HEK293 (cell line): Measurements from ENCODE around the gene PLEKHH3.

Source experiments
- BCL11B ChIP-seq: fragments of 450-650 bp; formaldehyde crosslinking; IDR thresholded peaks from 2 replicates; pipeline ENCODE4 v1.5.1; 2016; ENCODE audit warnings: low read depth, missing biosample characterization, missing genetic modification characterization
- HOXA7 ChIP-seq: sonication (generic); formaldehyde crosslinking; IDR thresholded peaks from 2 replicates; pipeline ENCODE4 v1.8.1; 2022; ENCODE audit warnings: missing genetic modification reagents, borderline replicate concordance
- IKZF3 ChIP-seq: fragments of 450-650 bp; IDR thresholded peaks from 2 replicates; pipeline ENCODE4 v1.5.0; 2018; ENCODE audit warnings: missing biosample characterization, mild to moderate bottlenecking, missing genetic modification characterization, moderate library complexity
- RBAK ChIP-seq: fragments of 450-650 bp; formaldehyde crosslinking; IDR thresholded peaks from 2 replicates; pipeline ENCODE4 v1.5.1; 2016; ENCODE audit warnings: missing biosample characterization, missing genetic modification characterization
- TRIM28 ChIP-seq: IDR thresholded peaks from 2 replicates; pipeline ENCODE4 v1.6.1; 2011; ENCODE audit warnings: low read length, control low read depth, borderline replicate concordance
- YY1 ChIP-seq: fragments of 450-650 bp; formaldehyde crosslinking; IDR thresholded peaks from 2 replicates; pipeline ENCODE4 v1.5.1; 2018; ENCODE audit warnings: missing biosample characterization, missing genetic modification characterization
- YY2 ChIP-seq: fragments of 450-650 bp; formaldehyde crosslinking; IDR thresholded peaks from 2 replicates; pipeline ENCODE4 v1.5.1; 2016; ENCODE audit warnings: missing biosample characterization, missing genetic modification characterization
- ZBTB1 ChIP-seq: fragments of 450-650 bp; formaldehyde crosslinking; IDR thresholded peaks from 2 replicates; pipeline ENCODE4 v1.5.1; 2016; ENCODE audit warnings: missing biosample characterization, missing genetic modification characterization
- ZFP3 ChIP-seq: fragments of 450-650 bp; formaldehyde crosslinking; IDR thresholded peaks from 2 replicates; pipeline ENCODE4 v1.5.1; 2016; ENCODE audit warnings: low read depth, missing biosample characterization, missing genetic modification characterization
- ZFP37 ChIP-seq: fragments of 450-650 bp; formaldehyde crosslinking; IDR thresholded peaks from 2 replicates; pipeline ENCODE4 v1.5.1; 2016; ENCODE audit warnings: missing biosample characterization, missing genetic modification characterization
- ZFP69B ChIP-seq: fragments of 450-650 bp; formaldehyde crosslinking; IDR thresholded peaks from 2 replicates; pipeline ENCODE4 v1.5.1; 2016; ENCODE audit warnings: missing biosample characterization, missing genetic modification characterization
- ZNF202 ChIP-seq: fragments of 450-650 bp; formaldehyde crosslinking; IDR thresholded peaks from 2 replicates; pipeline ENCODE4 v1.5.1; 2016; ENCODE audit warnings: missing biosample characterization, missing genetic modification characterization, borderline replicate concordance
- ZNF211 ChIP-seq: fragments of 450-650 bp; formaldehyde crosslinking; IDR thresholded peaks from 2 replicates; pipeline ENCODE4 v1.5.1; 2016; ENCODE audit warnings: low read depth, missing biosample characterization, missing genetic modification characterization
- ZNF311 ChIP-seq: fragments of 450-650 bp; formaldehyde crosslinking; IDR thresholded peaks from 2 replicates; pipeline ENCODE4 v1.5.1; 2017; ENCODE audit warnings: missing biosample characterization, missing genetic modification characterization, borderline replicate concordance
- ZNF510 ChIP-seq: fragments of 450-650 bp; formaldehyde crosslinking; IDR thresholded peaks from 2 replicates; pipeline ENCODE4 v1.5.1; 2018; ENCODE audit warnings: mild to moderate bottlenecking, missing genetic modification characterization, missing biosample characterization; ENCODE audit not compliant: insufficient replicate concordance
- ZNF514 ChIP-seq: fragments of 450-650 bp; formaldehyde crosslinking; IDR thresholded peaks from 2 replicates; pipeline ENCODE4 v1.5.1; 2016; ENCODE audit warnings: missing biosample characterization, missing genetic modification characterization
- ZNF521 ChIP-seq: fragments of 450-650 bp; formaldehyde crosslinking; IDR thresholded peaks from 2 replicates; pipeline ENCODE4 v1.5.1; 2017; ENCODE audit warnings: missing biosample characterization, mild to moderate bottlenecking, missing genetic modification characterization
- ZNF548 ChIP-seq: fragments of 450-650 bp; formaldehyde crosslinking; IDR thresholded peaks from 2 replicates; pipeline ENCODE4 v1.5.1; 2016; ENCODE audit warnings: missing biosample characterization, missing genetic modification characterization
- ZNF571 ChIP-seq: fragments of 450-650 bp; formaldehyde crosslinking; IDR thresholded peaks from 2 replicates; pipeline ENCODE4 v1.5.0; 2017; ENCODE audit warnings: missing biosample characterization, missing genetic modification characterization
- ZNF596 ChIP-seq: fragments of 450-650 bp; IDR thresholded peaks from 2 replicates; pipeline ENCODE4 v1.5.0; 2018; ENCODE audit warnings: missing biosample characterization, mild to moderate bottlenecking, missing genetic modification characterization, moderate library complexity
- ZNF747 ChIP-seq: fragments of 450-650 bp; formaldehyde crosslinking; IDR thresholded peaks from 2 replicates; pipeline ENCODE4 v1.5.1; 2016; ENCODE audit warnings: missing biosample characterization, missing genetic modification characterization
- ZNF76 ChIP-seq: fragments of 450-650 bp; formaldehyde crosslinking; IDR thresholded peaks from 2 replicates; pipeline ENCODE4; 2016; ENCODE audit warnings: low read depth, missing biosample characterization, missing genetic modification characterization, borderline replicate concordance
- ZSCAN16 ChIP-seq: fragments of 450-650 bp; formaldehyde crosslinking; IDR thresholded peaks from 2 replicates; pipeline ENCODE4 v1.5.1; 2016; ENCODE audit warnings: missing biosample characterization, missing genetic modification characterization
- ZSCAN23 ChIP-seq: fragments of 450-650 bp; formaldehyde crosslinking; IDR thresholded peaks from 2 replicates; pipeline ENCODE4 v1.5.1; 2016; ENCODE audit warnings: missing biosample characterization, missing genetic modification characterization
- TF ChIP-seq, protein P1 (sequence below): fragments of 450-650 bp; formaldehyde crosslinking; IDR thresholded peaks from 2 replicates; pipeline ENCODE4 v1.5.1; 2016; ENCODE audit warnings: missing biosample characterization, missing genetic modification characterization
- TF ChIP-seq, protein P2 (sequence below): fragments of 450-650 bp; formaldehyde crosslinking; IDR thresholded peaks from 2 replicates; pipeline ENCODE4 v1.5.1; 2016; ENCODE audit warnings: missing biosample characterization, missing genetic modification characterization, low read depth
- TF ChIP-seq, protein P3 (sequence below): fragments of 450-650 bp; formaldehyde crosslinking; IDR thresholded peaks from 2 replicates; pipeline ENCODE4 v1.5.1; 2017; ENCODE audit warnings: missing biosample characterization, missing genetic modification characterization
- TF ChIP-seq, protein P4 (sequence below): fragments of 450-650 bp; formaldehyde crosslinking; conservative IDR thresholded peaks from 2 replicates; pipeline ENCODE4 v1.5.1; 2016; ENCODE audit warnings: low read depth, missing biosample characterization, missing genetic modification characterization
- TF ChIP-seq, protein P5 (sequence below): IDR thresholded peaks from 2 replicates; pipeline ENCODE4 v1.6.1; 2011; ENCODE audit warnings: mild to moderate bottlenecking, low read depth, low read length, borderline replicate concordance
- TF ChIP-seq, protein P6 (sequence below): fragments of 450-650 bp; formaldehyde crosslinking; IDR thresholded peaks from 2 replicates; pipeline ENCODE4 v1.5.1; 2016; ENCODE audit warnings: missing biosample characterization, missing genetic modification characterization

Gene PLEKHH3

DNA sequence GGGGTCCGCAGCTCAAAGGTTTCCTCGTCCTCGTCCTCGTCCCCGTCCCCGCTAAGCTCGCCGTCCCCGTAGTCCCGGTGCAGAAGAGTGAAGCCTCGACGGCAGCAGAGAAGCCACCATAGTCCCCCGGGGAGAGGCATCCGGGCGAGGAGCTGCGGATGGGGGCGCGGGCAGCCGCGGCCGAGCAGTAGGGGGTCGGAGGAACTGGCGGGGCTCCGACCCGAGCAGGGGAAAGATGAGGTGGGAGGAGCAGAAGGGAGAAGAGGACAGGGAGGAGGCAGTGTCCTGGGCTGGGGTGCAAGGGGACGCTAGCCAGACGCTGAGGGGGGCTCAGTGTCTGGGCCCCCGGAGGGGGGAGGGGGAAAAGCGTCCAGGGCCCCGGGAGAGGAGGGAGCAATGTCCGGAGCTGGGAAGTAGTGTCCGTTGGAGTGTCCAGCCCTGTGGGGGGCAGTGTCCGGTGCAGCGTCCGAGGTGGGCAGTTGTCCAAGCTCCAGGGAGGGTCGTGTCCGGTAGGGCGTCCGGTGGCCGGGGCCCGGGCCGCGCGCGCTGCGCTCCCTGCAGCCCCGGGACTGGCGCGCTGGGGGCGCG, at the start of gene PLEKHH3 (continued):
- TF ChIP-seq YY2: no peak
- TF ChIP-seq, protein P1, sequence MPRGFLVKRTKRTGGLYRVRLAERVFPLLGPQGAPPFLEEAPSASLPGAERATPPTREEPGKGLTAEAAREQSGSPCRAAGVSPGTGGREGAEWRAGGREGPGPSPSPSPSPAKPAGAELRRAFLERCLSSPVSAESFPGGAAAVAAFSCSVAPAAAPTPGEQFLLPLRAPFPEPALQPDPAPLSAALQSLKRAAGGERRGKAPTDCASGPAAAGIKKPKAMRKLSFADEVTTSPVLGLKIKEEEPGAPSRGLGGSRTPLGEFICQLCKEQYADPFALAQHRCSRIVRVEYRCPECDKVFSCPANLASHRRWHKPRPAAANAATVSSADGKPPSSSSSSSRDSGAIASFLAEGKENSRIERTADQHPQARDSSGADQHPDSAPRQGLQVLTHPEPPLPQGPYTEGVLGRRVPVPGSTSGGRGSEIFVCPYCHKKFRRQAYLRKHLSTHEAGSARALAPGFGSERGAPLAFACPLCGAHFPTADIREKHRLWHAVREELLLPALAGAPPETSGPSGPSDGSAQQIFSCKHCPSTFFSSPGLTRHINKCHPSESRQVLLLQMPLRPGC (tag by site-specific recombination): peak; percentile 69; the same call in 1 of the 2 replicates
- TF ChIP-seq, protein P2, sequence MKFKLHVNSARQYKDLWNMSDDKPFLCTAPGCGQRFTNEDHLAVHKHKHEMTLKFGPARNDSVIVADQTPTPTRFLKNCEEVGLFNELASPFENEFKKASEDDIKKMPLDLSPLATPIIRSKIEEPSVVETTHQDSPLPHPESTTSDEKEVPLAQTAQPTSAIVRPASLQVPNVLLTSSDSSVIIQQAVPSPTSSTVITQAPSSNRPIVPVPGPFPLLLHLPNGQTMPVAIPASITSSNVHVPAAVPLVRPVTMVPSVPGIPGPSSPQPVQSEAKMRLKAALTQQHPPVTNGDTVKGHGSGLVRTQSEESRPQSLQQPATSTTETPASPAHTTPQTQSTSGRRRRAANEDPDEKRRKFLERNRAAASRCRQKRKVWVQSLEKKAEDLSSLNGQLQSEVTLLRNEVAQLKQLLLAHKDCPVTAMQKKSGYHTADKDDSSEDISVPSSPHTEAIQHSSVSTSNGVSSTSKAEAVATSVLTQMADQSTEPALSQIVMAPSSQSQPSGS: no peak
- peak; percentile 73; the same call in 1 of the 2 replicates for TF ChIP-seq IKZF3 (tag by site-specific recombination)
- no peak for TF ChIP-seq ZFP3 (tag by site-specific recombination)
- TF ChIP-seq RBAK: no peak
- peak; percentile 62 for TF ChIP-seq ZFP69B (tag by site-specific recombination)
- no peak for TF ChIP-seq ZBTB1 (tag by site-specific recombination)
- TF ChIP-seq ZNF596: no peak
- 0 out of 2 replicates have a peak, but pooled peaks have one; percentile 37 for TF ChIP-seq ZSCAN16
- no peak for TF ChIP-seq ZNF521 (tag by site-specific recombination)
- no peak for TF ChIP-seq ZNF514 (tag by site-specific recombination)
- peak; percentile 56; the same call in 1 of the 2 replicates for TF ChIP-seq ZNF76 (tag by site-specific recombination)
- TF ChIP-seq, protein P3, sequence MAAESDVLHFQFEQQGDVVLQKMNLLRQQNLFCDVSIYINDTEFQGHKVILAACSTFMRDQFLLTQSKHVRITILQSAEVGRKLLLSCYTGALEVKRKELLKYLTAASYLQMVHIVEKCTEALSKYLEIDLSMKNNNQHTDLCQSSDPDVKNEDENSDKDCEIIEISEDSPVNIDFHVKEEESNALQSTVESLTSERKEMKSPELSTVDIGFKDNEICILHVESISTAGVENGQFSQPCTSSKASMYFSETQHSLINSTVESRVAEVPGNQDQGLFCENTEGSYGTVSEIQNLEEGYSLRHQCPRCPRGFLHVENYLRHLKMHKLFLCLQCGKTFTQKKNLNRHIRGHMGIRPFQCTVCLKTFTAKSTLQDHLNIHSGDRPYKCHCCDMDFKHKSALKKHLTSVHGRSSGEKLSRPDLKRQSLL (tag by site-specific recombination): peak; percentile 41; the same call in 1 of the 2 replicates
- TF ChIP-seq ZNF211: no peak
- TF ChIP-seq HOXA7: no peak
- TF ChIP-seq YY1: peak; percentile 18; the same call in 1 of the 2 replicates
- TF ChIP-seq ZNF548 (tag by site-specific recombination): no peak
- TF ChIP-seq, protein P4, sequence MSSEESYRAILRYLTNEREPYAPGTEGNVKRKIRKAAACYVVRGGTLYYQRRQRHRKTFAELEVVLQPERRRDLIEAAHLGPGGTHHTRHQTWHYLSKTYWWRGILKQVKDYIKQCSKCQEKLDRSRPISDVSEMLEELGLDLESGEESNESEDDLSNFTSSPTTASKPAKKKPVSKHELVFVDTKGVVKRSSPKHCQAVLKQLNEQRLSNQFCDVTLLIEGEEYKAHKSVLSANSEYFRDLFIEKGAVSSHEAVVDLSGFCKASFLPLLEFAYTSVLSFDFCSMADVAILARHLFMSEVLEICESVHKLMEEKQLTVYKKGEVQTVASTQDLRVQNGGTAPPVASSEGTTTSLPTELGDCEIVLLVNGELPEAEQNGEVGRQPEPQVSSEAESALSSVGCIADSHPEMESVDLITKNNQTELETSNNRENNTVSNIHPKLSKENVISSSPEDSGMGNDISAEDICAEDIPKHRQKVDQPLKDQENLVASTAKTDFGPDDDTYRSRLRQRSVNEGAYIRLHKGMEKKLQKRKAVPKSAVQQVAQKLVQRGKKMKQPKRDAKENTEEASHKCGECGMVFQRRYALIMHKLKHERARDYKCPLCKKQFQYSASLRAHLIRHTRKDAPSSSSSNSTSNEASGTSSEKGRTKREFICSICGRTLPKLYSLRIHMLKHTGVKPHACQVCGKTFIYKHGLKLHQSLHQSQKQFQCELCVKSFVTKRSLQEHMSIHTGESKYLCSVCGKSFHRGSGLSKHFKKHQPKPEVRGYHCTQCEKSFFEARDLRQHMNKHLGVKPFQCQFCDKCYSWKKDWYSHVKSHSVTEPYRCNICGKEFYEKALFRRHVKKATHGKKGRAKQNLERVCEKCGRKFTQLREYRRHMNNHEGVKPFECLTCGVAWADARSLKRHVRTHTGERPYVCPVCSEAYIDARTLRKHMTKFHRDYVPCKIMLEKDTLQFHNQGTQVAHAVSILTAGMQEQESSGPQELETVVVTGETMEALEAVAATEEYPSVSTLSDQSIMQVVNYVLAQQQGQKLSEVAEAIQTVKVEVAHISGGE (tag by site-specific recombination): peak; percentile 42; the same call in 1 of the 2 replicates
- no peak for TF ChIP-seq ZNF571 (tag by site-specific recombination)
- no peak for TF ChIP-seq ZNF510
- no peak for TF ChIP-seq TRIM28
- TF ChIP-seq ZFP37 (tag by site-specific recombination): peak; percentile 63; the same call in 1 of the 2 replicates
- TF ChIP-seq, protein P5, sequence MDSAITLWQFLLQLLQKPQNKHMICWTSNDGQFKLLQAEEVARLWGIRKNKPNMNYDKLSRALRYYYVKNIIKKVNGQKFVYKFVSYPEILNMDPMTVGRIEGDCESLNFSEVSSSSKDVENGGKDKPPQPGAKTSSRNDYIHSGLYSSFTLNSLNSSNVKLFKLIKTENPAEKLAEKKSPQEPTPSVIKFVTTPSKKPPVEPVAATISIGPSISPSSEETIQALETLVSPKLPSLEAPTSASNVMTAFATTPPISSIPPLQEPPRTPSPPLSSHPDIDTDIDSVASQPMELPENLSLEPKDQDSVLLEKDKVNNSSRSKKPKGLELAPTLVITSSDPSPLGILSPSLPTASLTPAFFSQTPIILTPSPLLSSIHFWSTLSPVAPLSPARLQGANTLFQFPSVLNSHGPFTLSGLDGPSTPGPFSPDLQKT: no peak
- TF ChIP-seq ZNF202: no peak
- TF ChIP-seq ZNF311 (tag by site-specific recombination): no peak
- peak; percentile 99 for TF ChIP-seq BCL11B (tag by site-specific recombination)
- no peak for TF ChIP-seq ZSCAN23
- TF ChIP-seq, protein P6, sequence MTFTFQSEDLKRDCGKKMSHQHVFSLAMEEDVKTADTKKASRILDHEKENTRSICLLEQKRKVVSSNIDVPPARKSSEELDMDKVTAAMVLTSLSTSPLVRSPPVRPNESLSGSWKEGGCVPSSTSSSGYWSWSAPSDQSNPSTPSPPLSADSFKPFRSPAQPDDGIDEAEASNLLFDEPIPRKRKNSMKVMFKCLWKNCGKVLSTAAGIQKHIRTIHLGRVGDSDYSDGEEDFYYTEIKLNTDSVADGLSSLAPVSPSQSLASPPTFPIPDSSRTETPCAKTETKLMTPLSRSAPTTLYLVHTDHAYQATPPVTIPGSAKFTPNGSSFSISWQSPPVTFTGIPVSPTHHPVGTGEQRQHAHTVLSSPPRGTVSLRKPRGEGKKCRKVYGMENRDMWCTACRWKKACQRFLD: no peak
- TF ChIP-seq ZNF747 (tag by site-specific recombination): no peak
